GM23338 (cell line): ENCODE results near the gene EML1. TPM values are rescaled to one million over a fixed set of nuclear protein-coding genes. Genes with fewer than 3 reads are reported as not detected.

ENCODE experiments used
- ATAC-seq: fragments of 200-7000 bp; cut with Tn5 transposase; 3 replicates; pipeline ENCODE4 v1.9.1; 2020
- DNase-seq: peaks from one replicate; pipeline ENCODE4 v3.0.0-alpha.2; 2015; ENCODE audit warnings: low spot score
- H2AFZ ChIP-seq: fragments of 200-600 bp; sonication (generic); 2 replicates; pipeline ENCODE4 v1.8.0; 2016; ENCODE audit warnings: antibody characterized with exemption, mild to moderate bottlenecking, moderate library complexity
- H3F3A ChIP-seq: fragments of 200-600 bp; sonication (generic); replicated peaks from 2 replicates; pipeline ENCODE4 v1.8.0; 2017; ENCODE audit warnings: antibody characterized with exemption, mixed run types, low read depth
- H3K27ac ChIP-seq: fragments of 200-600 bp; sonication (generic); 2 replicates; pipeline ENCODE4 v1.6.1; 2016; ENCODE audit warnings: low read depth
- H3K27me3 ChIP-seq: fragments of 200-600 bp; sonication (generic); 2 replicates; pipeline ENCODE4 v1.8.0; 2016; ENCODE audit warnings: mild to moderate bottlenecking, mixed run types, moderate library complexity; ENCODE audit not compliant: insufficient read depth
- H3K36me3 ChIP-seq: fragments of 200-600 bp; sonication (generic); 2 replicates; pipeline ENCODE4 v1.8.0; 2016; ENCODE audit warnings: mild to moderate bottlenecking; ENCODE audit not compliant: insufficient read depth
- H3K4me1 ChIP-seq: fragments of 200-600 bp; sonication (generic); 2 replicates; pipeline ENCODE4 v1.8.0; 2016; ENCODE audit warnings: mild to moderate bottlenecking, moderate library complexity; ENCODE audit not compliant: insufficient read depth
- H3K4me2 ChIP-seq: fragments of 200-600 bp; sonication (generic); 2 replicates; pipeline ENCODE4 v1.7.1; 2017; ENCODE audit warnings: mixed run types
- H3K4me3 ChIP-seq: fragments of 200-600 bp; sonication (generic); 2 replicates; pipeline ENCODE4 v1.6.1; 2016; ENCODE audit warnings: mixed run types
- H3K79me2 ChIP-seq: fragments of 200-600 bp; sonication (generic); replicated peaks from 2 replicates; pipeline ENCODE4 v1.8.0; 2017; ENCODE audit warnings: mild to moderate bottlenecking; ENCODE audit not compliant: insufficient read depth
- H3K9me2 ChIP-seq: fragments of 200-600 bp; sonication (generic); 2 replicates; pipeline ENCODE4 v1.8.0; 2017; ENCODE audit not compliant: insufficient read depth
- H4K20me1 ChIP-seq: fragments of 200-600 bp; sonication (generic); replicated peaks from 2 replicates; pipeline ENCODE4 v1.8.0; 2017; ENCODE audit warnings: mild to moderate bottlenecking; ENCODE audit not compliant: insufficient read depth
- H3K27ac Mint-ChIP-seq: 2 replicates; pipeline ENCODE4 v1.8.0; 2020; ENCODE audit warnings: inconsistent platforms, mild to moderate bottlenecking, moderate library complexity, mixed read lengths
- H3K27me3 Mint-ChIP-seq: 3 replicates; pipeline ENCODE4 v1.8.0; 2022; ENCODE audit warnings: low read depth, mild to moderate bottlenecking, moderate library complexity, mixed read lengths, inconsistent platforms; ENCODE audit not compliant: insufficient read depth, poor library complexity
- H3K36me3 Mint-ChIP-seq: 3 replicates; pipeline ENCODE4 v1.8.0; 2021; ENCODE audit warnings: low read depth, mild to moderate bottlenecking, inconsistent platforms, moderate library complexity, mixed read lengths
- H3K4me1 Mint-ChIP-seq: 3 replicates; pipeline ENCODE4 v1.8.0; 2020; ENCODE audit warnings: mild to moderate bottlenecking, inconsistent platforms, mixed read lengths
- H3K4me3 Mint-ChIP-seq: 3 replicates; pipeline ENCODE4 v1.8.0; 2021; ENCODE audit warnings: moderate library complexity, mild to moderate bottlenecking, inconsistent platforms, mixed read lengths
- H3K9me3 Mint-ChIP-seq: 3 replicates; pipeline ENCODE4 v1.8.0; 2020; ENCODE audit warnings: moderate library complexity, mild to moderate bottlenecking, inconsistent platforms, mixed read lengths
- CREB1 ChIP-seq: fragments of 250-450 bp; sonication (Bioruptor Pico); IDR thresholded peaks from 2 replicates; pipeline ENCODE4 v1.5.0; 2020; ENCODE audit warnings: low read depth, mild to moderate bottlenecking, moderate library complexity
- CTCF ChIP-seq, 2 experiments: fragments of 200-600 bp in 1 of 2; sonication (generic) in 1 of 2; conservative IDR thresholded peaks; 2 replicates each; pipeline versions ENCODE4 v1.5.1 to v1.6.1; 2016 to 2017; ENCODE audit warnings: antibody characterized with exemption in 2 of 2, low read depth in 2 of 2, mild to moderate bottlenecking in 2 of 2, moderate library complexity in 1 of 2
- ETS1 ChIP-seq: IDR thresholded peaks from 2 replicates; pipeline ENCODE4 v1.6.1; 2016; ENCODE audit warnings: antibody characterized with exemption
- EZH2 ChIP-seq: fragments of 200-600 bp; sonication (generic); IDR thresholded peaks from one replicate; pipeline ENCODE4 v1.8.0; 2017; ENCODE audit warnings: antibody characterized with exemption, mild to moderate bottlenecking, low read depth; ENCODE audit not compliant: unreplicated experiment
- JUNB ChIP-seq: IDR thresholded peaks from one replicate; pipeline ENCODE4 v1.6.1; 2016; ENCODE audit warnings: antibody characterized with exemption; ENCODE audit not compliant: unreplicated experiment
- NANOG ChIP-seq: IDR thresholded peaks from 2 replicates; pipeline ENCODE4 v1.6.1; 2016; ENCODE audit warnings: antibody characterized with exemption, borderline replicate concordance
- REST ChIP-seq: IDR thresholded peaks from one replicate; pipeline ENCODE4 v1.6.1; 2018; ENCODE audit warnings: antibody characterized with exemption; ENCODE audit not compliant: unreplicated experiment
- STAT1 ChIP-seq: IDR thresholded peaks from one replicate; pipeline ENCODE4 v1.6.1; 2016; ENCODE audit warnings: antibody characterized with exemption; ENCODE audit not compliant: unreplicated experiment
- ZNF114 ChIP-seq: fragments of 250-450 bp; sonication (Bioruptor Pico); IDR thresholded peaks from 2 replicates; pipeline ENCODE4 v1.5.0; 2020; ENCODE audit warnings: mild to moderate bottlenecking, moderate library complexity
- ZNF331 ChIP-seq: fragments of 250-450 bp; sonication (Bioruptor Pico); IDR thresholded peaks from 2 replicates; pipeline ENCODE4 v1.5.0; 2020; ENCODE audit warnings: low read depth, mild to moderate bottlenecking, moderate library complexity
- ZNF462 ChIP-seq: fragments of 250-450 bp; sonication (Bioruptor Pico); IDR thresholded peaks from 2 replicates; pipeline ENCODE4 v1.5.0; 2020; ENCODE audit warnings: mild to moderate bottlenecking, moderate library complexity
- polyA plus RNA-seq: library from polyadenylated mRNA; unstranded; fragments of >200 nt; fragmentation: Nextera tagmentation; extraction: Ambion mirVana; gene quantifications from 2 replicates; pipeline ENCODE4 v1.2.1, GENCODE V29; 2016
- total RNA-seq: library from RNA; depleted of rRNA; stranded (reverse); fragments of >200 nt; shearing (Covaris generic); gene quantifications from 2 replicates; pipeline ENCODE4 v1.2.3, GENCODE V29; 2014

EML1 gene
- total and polyA plus RNA-seq, 2 experiments from 2014 or later: 7.0 to 18.1 TPM

GRCh38 chr14:99975190-99975589 is 182.0 kb downstream of the EML1 start (continued):
- TF ChIP-seq REST: no peak
- no peak for TF ChIP-seq JUNB
- TF ChIP-seq ZNF114: no peak
- TF ChIP-seq ETS1: no peak
- TF ChIP-seq STAT1: no peak
- no peak for TF ChIP-seq CREB1 (CRISPR knock-in tag)
- TF ChIP-seq ZNF331: no peak

- no peaks in the 10 kb centered on the region for H3K36me3 ChIP-seq
- ATAC-seq (no peak), DNase-seq (no peak)
- H3K4me2 ChIP-seq: no peak overlapping the region
- peaks cover 7% of the 10 kb centered on the region for H3K4me1 Mint-ChIP-seq
- no peaks in the 10 kb centered on the region; the same call in 1 of the 2 replicates for H3K4me1 ChIP-seq
- no peak overlapping the region for H3K4me3 ChIP-seq
- no peaks in the 10 kb centered on the region for H3K9me2 ChIP-seq
- H3K27me3 Mint-ChIP-seq: peaks cover 13% of the 10 kb centered on the region
- no peaks in the 10 kb centered on the region for H3F3A ChIP-seq
- H3K79me2 ChIP-seq: peaks cover 77% of the 10 kb centered on the region
- H4K20me1 ChIP-seq: peaks cover 20% of the 10 kb centered on the region
- H3K9me3 Mint-ChIP-seq: peaks cover 3% of the 10 kb centered on the region
- H3K27ac ChIP-seq: no peak overlapping the region
- peaks cover 3% of the 10 kb centered on the region; the same call in 1 of the 3 replicates for H3K36me3 Mint-ChIP-seq
- no peak overlapping the region for H3K27ac Mint-ChIP-seq
- peaks cover 15% of the 10 kb centered on the region for H3K27me3 ChIP-seq
- no peak overlapping the region for H3K4me3 Mint-ChIP-seq
- no peak overlapping the region for H2AFZ ChIP-seq
- no peak for TF ChIP-seq ZNF462 (CRISPR knock-in tag)
- TF ChIP-seq CTCF (conservative IDR thresholded peaks at IDR 0.05; ENCODE audit: low read depth in 2 of 2): no peak
- TF ChIP-seq ZNF331: no peak
- TF ChIP-seq STAT1: no peak
- TF ChIP-seq EZH2: no peak
- no peak for TF ChIP-seq JUNB
- TF ChIP-seq NANOG: no peak
Observed at GRCh38 chr14:99976021-99976420, 182.8 kb downstream of the EML1 start.
